Thyroid gland (tissue), 4 donors: ENCODE data around the gene OLFM1. TPM values are rescaled to one million over a fixed set of nuclear protein-coding genes. Genes with fewer than 3 reads are reported as not detected.
A peak's percentile ranks its signal among the peaks of the same experiment; 100 is the strongest.

Source experiments
- DNase-seq, 2 donors: peaks; one replicate each; pipeline ENCODE4 v3.0.0-alpha.2; 2019
- H3K27ac ChIP-seq, 3 donors: fragments of 200-600 bp; sonication (generic); 1 replicate in 2 of 3; 2 replicates in 1 of 3; pipeline ENCODE4 v1.5.1; 2016 to 2019; ENCODE audit warnings: mild to moderate bottlenecking in 1 of 3, moderate library complexity in 1 of 3
- H3K27me3 ChIP-seq: fragments of 200-600 bp; sonication (generic); one replicate; pipeline ENCODE4 v1.5.1; 2019
- H3K36me3 ChIP-seq, 2 donors: fragments of 200-600 bp; sonication (generic); one replicate each; pipeline ENCODE4 v1.5.1; 2016 to 2019
- H3K4me1 ChIP-seq, 2 donors: fragments of 200-600 bp; sonication (generic); one replicate each; pipeline ENCODE4 v1.5.1; 2017 to 2019
- H3K4me3 ChIP-seq, 3 donors: fragments of 200-600 bp; sonication (generic); replicated peaks in 1 of 3; 1 replicate in 2 of 3; 2 replicates in 1 of 3; pipeline ENCODE4 v1.5.1; 2016; ENCODE audit warnings: mild to moderate bottlenecking in 1 of 3
- H3K9me3 ChIP-seq: fragments of 200-600 bp; sonication (generic); one replicate; pipeline ENCODE4 v1.5.1; 2017
- POLR2A ChIP-seq, 2 donors: fragments of 450-650 bp; IDR thresholded peaks; one replicate each; pipeline ENCODE4 v1.6.1; 2017; ENCODE audit warnings: antibody characterized with exemption in 2 of 2, mild to moderate bottlenecking in 2 of 2, moderate library complexity in 1 of 2
- WGBS, 2 donors: methylation state at CpG; one replicate each; pipeline ENCODE4 v1.1.5; 2017; 5-methylcytosine and 5-hydroxymethylcytosine counted together
- intact Hi-C: fragments of 100-400 bp; cut with DNase I; formaldehyde crosslinking; loops from one replicate; pipeline ENCODE4 v1.15.1; 2023
- total RNA-seq, 4 donors: library from RNA; depleted of rRNA; stranded (reverse); fragments of >200 nt; gene quantifications; one replicate each; pipeline ENCODE4 v1.2.3, GENCODE V29; 2016
- TF ChIP-seq, protein P1 (sequence below), 6 experiments: fragments of 200-600 bp in 3 of 6; fragments of 450-650 bp in 3 of 6; sonication (generic) in 3 of 6; IDR thresholded peaks; one replicate each; pipeline ENCODE4 v1.5.1; 2016 to 2019; ENCODE audit warnings: antibody characterized with exemption in 6 of 6, mild to moderate bottlenecking in 2 of 6, inconsistent platforms in 1 of 6, moderate library complexity in 1 of 6

Gene OLFM1
- total RNA-seq, 4 donors from 2014 or later, result 7.2 to 25.8 (median 17.4) TPM

DNA sequence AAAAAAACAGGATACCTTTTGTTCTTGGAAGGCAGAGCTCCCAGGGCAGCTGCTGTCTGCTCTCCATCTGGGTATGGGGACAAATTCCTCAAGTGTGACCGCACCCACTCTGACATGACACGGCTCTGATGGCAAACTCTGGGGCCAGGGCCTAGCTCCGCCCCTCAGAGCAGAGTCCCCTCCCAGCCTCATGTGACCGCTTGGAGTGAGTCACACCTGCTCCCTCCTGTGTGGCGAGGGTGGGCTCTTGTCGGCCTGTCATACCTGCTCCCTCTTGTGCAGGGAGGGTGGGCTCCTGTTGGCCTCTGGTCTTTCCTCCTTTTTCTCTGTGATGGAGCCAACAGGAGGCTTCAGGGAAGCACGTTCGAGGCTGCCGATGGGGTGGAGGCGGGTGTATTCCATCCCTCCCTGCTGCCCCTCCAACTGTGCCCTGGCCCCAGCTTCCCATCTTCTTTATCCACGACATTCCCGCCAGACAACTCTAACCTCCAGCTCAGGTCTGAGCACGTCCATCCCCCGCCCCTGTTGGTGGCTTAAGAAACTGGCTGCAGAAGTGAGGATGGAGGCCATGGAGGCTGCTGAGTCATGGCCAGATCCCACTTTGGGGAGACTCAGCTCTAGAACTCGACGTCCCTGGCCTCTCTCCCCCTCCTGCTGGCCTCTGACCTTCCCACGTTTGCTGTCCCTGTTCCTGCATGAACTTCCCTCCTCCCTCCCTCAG is 65.3 kb downstream of the OLFM1 start:
- H3K36me3 ChIP-seq, result no peaks in the 10 kb centered on the region
- no peak overlapping the region for H3K27ac ChIP-seq
- 48 to 55% methylated on average over 13 to 17 of the region's 17 CpGs for WGBS, 2 donors
- no peaks in the 10 kb centered on the region for H3K27me3 ChIP-seq
- TF ChIP-seq, protein P1, sequence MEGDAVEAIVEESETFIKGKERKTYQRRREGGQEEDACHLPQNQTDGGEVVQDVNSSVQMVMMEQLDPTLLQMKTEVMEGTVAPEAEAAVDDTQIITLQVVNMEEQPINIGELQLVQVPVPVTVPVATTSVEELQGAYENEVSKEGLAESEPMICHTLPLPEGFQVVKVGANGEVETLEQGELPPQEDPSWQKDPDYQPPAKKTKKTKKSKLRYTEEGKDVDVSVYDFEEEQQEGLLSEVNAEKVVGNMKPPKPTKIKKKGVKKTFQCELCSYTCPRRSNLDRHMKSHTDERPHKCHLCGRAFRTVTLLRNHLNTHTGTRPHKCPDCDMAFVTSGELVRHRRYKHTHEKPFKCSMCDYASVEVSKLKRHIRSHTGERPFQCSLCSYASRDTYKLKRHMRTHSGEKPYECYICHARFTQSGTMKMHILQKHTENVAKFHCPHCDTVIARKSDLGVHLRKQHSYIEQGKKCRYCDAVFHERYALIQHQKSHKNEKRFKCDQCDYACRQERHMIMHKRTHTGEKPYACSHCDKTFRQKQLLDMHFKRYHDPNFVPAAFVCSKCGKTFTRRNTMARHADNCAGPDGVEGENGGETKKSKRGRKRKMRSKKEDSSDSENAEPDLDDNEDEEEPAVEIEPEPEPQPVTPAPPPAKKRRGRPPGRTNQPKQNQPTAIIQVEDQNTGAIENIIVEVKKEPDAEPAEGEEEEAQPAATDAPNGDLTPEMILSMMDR (IDR thresholded peaks at IDR 0.05), result no peak
- DNase-seq, result no peak
- H3K9me3 ChIP-seq, result no peaks in the 10 kb centered on the region
- intact Hi-C loops, result no loop called here
- H3K4me3 ChIP-seq, result no peak overlapping the region
- H3K4me1 ChIP-seq, result peaks cover 0 to 8% of the 10 kb centered on the region in 2 donors

- H3K27ac ChIP-seq, result no peak overlapping the region
- WGBS, 2 donors, result 73 to 75% methylated on average over 10 to 11 of the region's 11 CpGs
- no peak for TF ChIP-seq POLR2A (IDR thresholded peaks at IDR 0.05)
- TF ChIP-seq, protein P1 (IDR thresholded peaks at IDR 0.05), result no peak
- no peaks in the 10 kb centered on the region for H3K27me3 ChIP-seq
- DNase-seq, result no peak
- intact Hi-C loops, result no loop called here
- H3K4me3 ChIP-seq, result no peak overlapping the region
- no peaks in the 10 kb centered on the region for H3K9me3 ChIP-seq
- peaks cover 0 to 6% of the 10 kb centered on the region in 2 donors for H3K4me1 ChIP-seq
- H3K36me3 ChIP-seq, result no peaks in the 10 kb centered on the region
Observed at GRCh38 chr9:135154050-135154615, 66.7 kb downstream of the OLFM1 start.

- no peak for DNase-seq
- TF ChIP-seq, protein P1 (IDR thresholded peaks at IDR 0.05), result no peak
- no peak for TF ChIP-seq POLR2A (IDR thresholded peaks at IDR 0.05)
- intact Hi-C loops, result no loop called here
- 76 to 90% methylated on average over 5 of the region's 6 CpGs for WGBS, 2 donors
- Histone ChIP-seq H3K27ac (no peak overlapping the region), H3K4me1 (no peaks in the 10 kb centered on the region), H3K27me3 (no peaks in the 10 kb centered on the region), H3K9me3 (no peaks in the 10 kb centered on the region), H3K4me3 (no peak overlapping the region), H3K36me3 (no peaks in the 10 kb centered on the region)
Observed at GRCh38 chr9:135155396-135155795, 67.9 kb downstream of the OLFM1 start.

DNA sequence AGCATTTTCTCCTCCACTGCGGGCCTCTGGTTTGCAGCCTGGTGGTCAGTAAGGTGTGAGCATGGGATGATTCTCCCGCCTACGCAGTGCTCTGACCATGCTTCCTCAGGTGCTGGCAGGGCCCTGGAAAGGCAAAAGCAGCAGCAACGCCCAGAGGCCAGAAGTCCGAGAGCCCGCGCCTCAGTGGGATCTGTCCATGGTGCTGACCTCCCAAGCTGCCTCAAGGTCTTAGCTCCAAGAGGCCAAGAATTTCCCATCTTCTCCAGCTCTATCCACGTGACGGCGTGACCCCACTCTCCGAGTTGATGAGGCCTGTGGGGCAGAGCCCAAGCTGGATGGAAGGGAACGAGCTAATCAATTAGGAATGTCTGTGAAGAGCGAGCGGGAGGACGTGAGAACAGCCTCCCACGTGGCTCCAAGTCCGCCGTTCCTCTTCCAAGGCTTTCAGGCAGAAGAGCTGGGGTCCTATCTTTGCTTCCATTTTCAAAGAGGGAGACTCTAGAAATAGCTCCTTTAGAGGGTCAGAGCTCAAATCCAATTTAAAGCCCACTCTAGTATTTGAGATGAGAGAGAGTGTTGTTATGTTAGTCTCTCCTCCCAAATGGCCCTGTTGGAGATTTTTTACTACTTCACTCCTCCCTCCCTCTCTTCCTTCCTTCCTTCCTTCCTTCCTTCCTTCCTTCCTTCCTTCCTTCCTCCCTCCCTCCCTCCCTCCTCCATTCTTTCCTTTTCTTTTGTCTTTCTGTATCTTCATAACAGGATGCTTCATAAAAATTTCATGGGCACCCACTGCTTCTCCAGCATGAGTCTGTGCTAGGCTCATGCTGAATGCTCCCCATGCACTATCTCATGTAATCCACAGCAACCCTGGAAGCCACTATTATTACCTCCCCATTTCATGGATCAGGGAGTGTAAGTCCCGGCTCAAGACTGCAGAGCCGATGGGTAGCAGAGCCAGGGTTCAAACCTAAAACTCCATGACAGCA is 69.3 kb downstream of the OLFM1 start:
- intact Hi-C loops, result no loop called here
- Histone ChIP-seq H3K9me3 (no peaks in the 10 kb centered on the region), H3K27me3 (no peaks in the 10 kb centered on the region), H3K36me3 (no peaks in the 10 kb centered on the region), H3K27ac (no peak overlapping the region), H3K4me1 (no peaks in the 10 kb centered on the region), H3K4me3 (no peak overlapping the region)
- WGBS, 2 donors, result 24 to 28% methylated on average over 20 of the region's 20 CpGs
- DNase-seq, result peak; percentile 54 to 72
- TF ChIP-seq, protein P1 (IDR thresholded peaks at IDR 0.05), result no peak
- no peak for TF ChIP-seq POLR2A (IDR thresholded peaks at IDR 0.05)
